ENCODE results near the gene GVQW3. TPM values are rescaled to one million over a fixed set of nuclear protein-coding genes. Genes with fewer than 3 reads are reported as not detected.
A peak's percentile ranks its signal among the peaks of the same experiment; 100 is the strongest.

The GVQW3 gene
- 1.3 and 1.6 TPM in 2 replicates for total RNA-seq (2014; rRNA removed; shearing (Covaris generic))
- polyA plus RNA-seq (2015; cell fraction: cytosol; rRNA removed): 0.52 and 0.96 TPM in 2 replicates
- 15.2 and 17.6 TPM in 2 replicates for polyA plus RNA-seq (2015; cell fraction: nucleus; rRNA removed)

GRCh38 chr11:76380977-76381719 lies at the start of gene GVQW3, which contains the start of gene THAP12:
GVQW3 (plus strand) TSS chr11:76381323; CDS start chr11:76381829, 506 bp downstream.
THAP12 (minus strand) TSS chr11:76381132; CDS start chr11:76380836, 296 bp downstream.
- in situ Hi-C loops (cut with HindIII; ENCODE audit: low pct_unique_long_range_greater_than_20kb, low sequenced_read_pairs): no loop called here
- peak; percentile 93 for DNase-seq (ENCODE audit: low read depth, low spot score)

- in situ Hi-C loops (cut with HindIII; ENCODE audit: low pct_unique_long_range_greater_than_20kb, low sequenced_read_pairs): no loop called here
- DNase-seq (ENCODE audit: low read depth, low spot score): no peak
Measured at GRCh38 chr11:76334826-76335389, 46.2 kb upstream of the GVQW3 start.

GRCh38 chr11:76335842-76336241 lies 45.3 kb upstream of the GVQW3 start:
- no peak for DNase-seq (ENCODE audit: low read depth, low spot score)
- in situ Hi-C loops (cut with HindIII; ENCODE audit: low pct_unique_long_range_greater_than_20kb, low sequenced_read_pairs): no loop called here

GRCh38 chr11:76336597-76336996 lies 44.5 kb upstream of the GVQW3 start:
- no peak for DNase-seq (ENCODE audit: low read depth, low spot score)
- in situ Hi-C loops (cut with HindIII; ENCODE audit: low pct_unique_long_range_greater_than_20kb, low sequenced_read_pairs): no loop called here

- in situ Hi-C loops (cut with HindIII; ENCODE audit: low pct_unique_long_range_greater_than_20kb, low sequenced_read_pairs): no loop called here
- DNase-seq (ENCODE audit: low read depth, low spot score): no peak
Measured at GRCh38 chr11:76337469-76337868, 43.7 kb upstream of the GVQW3 start.

GRCh38 chr11:76337923-76338322 lies 43.2 kb upstream of the GVQW3 start:
- in situ Hi-C loops (cut with HindIII; ENCODE audit: low pct_unique_long_range_greater_than_20kb, low sequenced_read_pairs): no loop called here

GRCh38 chr11:76339221-76339620 lies 41.9 kb upstream of the GVQW3 start:
- in situ Hi-C loops (cut with HindIII; ENCODE audit: low pct_unique_long_range_greater_than_20kb, low sequenced_read_pairs): no loop called here
- no peak for DNase-seq (ENCODE audit: low read depth, low spot score)

More at GRCh38 chr11:76337923-76338322, 43.2 kb upstream of the GVQW3 start:
- DNase-seq (ENCODE audit: low read depth, low spot score): no peak

GRCh38 chr11:76347466-76347865 lies 33.7 kb upstream of the GVQW3 start:
- in situ Hi-C loops (cut with HindIII; ENCODE audit: low pct_unique_long_range_greater_than_20kb, low sequenced_read_pairs): no loop called here
- peak; percentile 21 for DNase-seq (ENCODE audit: low read depth, low spot score)

GRCh38 chr11:76348348-76348747 lies 32.8 kb upstream of the GVQW3 start:
- DNase-seq (ENCODE audit: low read depth, low spot score): no peak
- in situ Hi-C loops (cut with HindIII; ENCODE audit: low pct_unique_long_range_greater_than_20kb, low sequenced_read_pairs): no loop called here

GRCh38 chr11:76355172-76355571 lies 26.0 kb upstream of the GVQW3 start:
- DNase-seq (ENCODE audit: low read depth, low spot score): no peak
- in situ Hi-C loops (cut with HindIII; ENCODE audit: low pct_unique_long_range_greater_than_20kb, low sequenced_read_pairs): no loop called here

- in situ Hi-C loops (cut with HindIII; ENCODE audit: low pct_unique_long_range_greater_than_20kb, low sequenced_read_pairs): no loop called here
- DNase-seq (ENCODE audit: low read depth, low spot score): no peak
Measured at GRCh38 chr11:76361374-76361773, 19.7 kb upstream of the GVQW3 start.

GRCh38 chr11:76361776-76362175 lies 19.3 kb upstream of the GVQW3 start:
- DNase-seq (ENCODE audit: low read depth, low spot score): no peak
- in situ Hi-C loops (cut with HindIII; ENCODE audit: low pct_unique_long_range_greater_than_20kb, low sequenced_read_pairs): no loop called here

- DNase-seq (ENCODE audit: low read depth, low spot score): no peak
- in situ Hi-C loops (cut with HindIII; ENCODE audit: low pct_unique_long_range_greater_than_20kb, low sequenced_read_pairs): no loop called here
Measured at GRCh38 chr11:76362716-76363115, 18.4 kb upstream of the GVQW3 start.

GRCh38 chr11:76365038-76365679 lies 16.0 kb upstream of the GVQW3 start:
- no peak for DNase-seq (ENCODE audit: low read depth, low spot score)
- in situ Hi-C loops (cut with HindIII; ENCODE audit: low pct_unique_long_range_greater_than_20kb, low sequenced_read_pairs): no loop called here

GRCh38 chr11:76368490-76368889 lies 12.6 kb upstream of the GVQW3 start:
- in situ Hi-C loops (cut with HindIII; ENCODE audit: low pct_unique_long_range_greater_than_20kb, low sequenced_read_pairs): no loop called here
- DNase-seq (ENCODE audit: low read depth, low spot score): no peak

GRCh38 chr11:76369406-76369805 lies 11.7 kb upstream of the GVQW3 start:
- no peak for DNase-seq (ENCODE audit: low read depth, low spot score)
- in situ Hi-C loops (cut with HindIII; ENCODE audit: low pct_unique_long_range_greater_than_20kb, low sequenced_read_pairs): no loop called here

- no peak for DNase-seq (ENCODE audit: low read depth, low spot score)
- in situ Hi-C loops (cut with HindIII; ENCODE audit: low pct_unique_long_range_greater_than_20kb, low sequenced_read_pairs): no loop called here
Measured at GRCh38 chr11:76371170-76371569, 10.0 kb upstream of the GVQW3 start.

- in situ Hi-C loops (cut with HindIII; ENCODE audit: low pct_unique_long_range_greater_than_20kb, low sequenced_read_pairs): no loop called here
- no peak for DNase-seq (ENCODE audit: low read depth, low spot score)
Measured at GRCh38 chr11:76376746-76377558, 4.2 kb upstream of the GVQW3 start.

Data from SK-MEL-5 (cell line).